Lung (tissue), 13 donors: Measurements from ENCODE around the gene PLAGL1. TPM values are rescaled to one million over a fixed set of nuclear protein-coding genes. Genes with fewer than 3 reads are reported as not detected.

Experiments
- ATAC-seq: fragments of 200-7000 bp; cut with Tn5 transposase; one replicate; pipeline ENCODE4 v1.9.1; 2020; ENCODE audit warnings: moderate number of reproducible peaks; ENCODE audit not compliant: insufficient read depth, low FRiP score
- DNase-seq, 3 donors: peaks; one replicate each; pipeline ENCODE4 v3.0.0-alpha.2; 2013 to 2017
- H3K27ac ChIP-seq, 2 donors: one replicate each; pipeline ENCODE4 v1.5.1; 2013; ENCODE audit warnings: mild to moderate bottlenecking in 2 of 2, moderate library complexity in 2 of 2, control low read depth in 1 of 2, inconsistent platforms in 1 of 2, low read depth in 1 of 2, low read length in 1 of 2
- H3K27me3 ChIP-seq, 3 donors: one replicate each; pipeline ENCODE4 v1.5.1; 2013; ENCODE audit warnings: low read length in 2 of 3; ENCODE audit not compliant: control insufficient read depth in 3 of 3, insufficient read depth in 3 of 3
- H3K36me3 ChIP-seq, 4 donors: one replicate each; pipeline ENCODE4 v1.5.1; 2013; ENCODE audit warnings: low read length in 4 of 4, mild to moderate bottlenecking in 1 of 4, moderate library complexity in 1 of 4; ENCODE audit not compliant: control insufficient read depth in 4 of 4, insufficient read depth in 4 of 4
- H3K4me1 ChIP-seq, 5 donors: one replicate each; pipeline ENCODE4 v1.5.1; 2013; ENCODE audit warnings: low read length in 5 of 5, mild to moderate bottlenecking in 2 of 5, moderate library complexity in 1 of 5; ENCODE audit not compliant: control insufficient read depth in 5 of 5, insufficient read depth in 5 of 5
- H3K4me3 ChIP-seq: one replicate; pipeline ENCODE4 v1.5.1; 2013; ENCODE audit warnings: mild to moderate bottlenecking, control low read depth, moderate library complexity
- H3K9ac ChIP-seq, 2 donors: one replicate each; pipeline ENCODE4 v1.5.1; 2013; ENCODE audit warnings: low read length in 2 of 2, control low read depth in 1 of 2; ENCODE audit not compliant: insufficient read depth in 1 of 2
- H3K9me3 ChIP-seq, 4 donors: one replicate each; pipeline ENCODE4 v1.5.1; 2013; ENCODE audit warnings: low read length in 3 of 4, mild to moderate bottlenecking in 1 of 4, moderate library complexity in 1 of 4; ENCODE audit not compliant: control insufficient read depth in 4 of 4, insufficient read depth in 3 of 4
- CTCF ChIP-seq: IDR thresholded peaks from 2 replicates; pipeline ENCODE4 v1.5.1; 2012; ENCODE audit warnings: mild to moderate bottlenecking; ENCODE audit errors: control extremely low read depth, extremely low read depth
- WGBS, 2 donors: extraction: QIAGEN DNeasy Blood & Tissue Kit; methylation state at CpG; one replicate each; pipeline ENCODE4 v1.1.7; 2013; 5-methylcytosine and 5-hydroxymethylcytosine counted together
- polyA plus RNA-seq, 2 donors: library from polyadenylated mRNA; stranded (reverse); fragments of 200-250 nt; gene quantifications; one replicate each; pipeline ENCODE4 v1.2.1, GENCODE V29; 2013
- small RNA-seq: library from RNA; depleted of rRNA; stranded (forward); fragments of <200 nt; gene quantifications from one replicate; pipeline ENCODE3, GENCODE V24; 2014; ENCODE audit warnings: low replicate concordance
- total RNA-seq, 2 donors: library from RNA; depleted of rRNA in 1 of 2; stranded (reverse); fragments of >200 nt in 1 of 2; gene quantifications; one replicate each; pipeline ENCODE4 v1.2.1, GENCODE V29; 2014 to 2021
- donor health status: control.
- donor health status: control.
- donor health status: Bipolar disorder and iron deficiency.
- donor health status: healthy.
- donor health status: DM: yes; HTN: yes; CAD: no.

PLAGL1 gene
- total and polyA plus RNA-seq, 4 donors: 15.5 to 86.9 (median 29.7) TPM

- no peak for TF ChIP-seq CTCF
- 91 to 98% methylated on average over 1 of the region's 1 CpG for WGBS, 2 donors
Measured at GRCh38 chr6:143894655-143895054, 113.4 kb downstream of the PLAGL1 start.

More at GRCh38 chr6:143894655-143895054, 113.4 kb downstream of the PLAGL1 start:
- Histone ChIP-seq H3K4me1 (peaks cover 0 to 3% (median 0%) of the 10 kb centered on the region in 5 donors), H3K36me3 (no peaks in the 10 kb centered on the region), H3K9ac (no peak overlapping the region), H3K4me3 (no peak overlapping the region), H3K9me3 (no peaks in the 10 kb centered on the region), H3K27ac (no peak overlapping the region), H3K27me3 (no peaks in the 10 kb centered on the region)
- DNase-seq: peak in 1 of 3 donors; percentile 17
- ATAC-seq: no peak

Small RNA genes lying within 50 kb of the gene (small RNA-seq; reads per million reads assigned to genes)
- gene RF02143: not detected

Other genes starting within 250 kb of the PLAGL1 start
- gene LTV1, start 164.9 kb downstream of the PLAGL1 start, total RNA-seq: 10 to 100 TPM; 15.6 to 22.6 TPM
- gene LTV1, start 164.9 kb downstream of the PLAGL1 start, polyA plus RNA-seq: 10 to 100 TPM; 30.2 to 31.9 TPM
- gene ZC2HC1B, start 143.8 kb downstream of the PLAGL1 start, total RNA-seq: under 1 TPM in 1 of 2 donors, not detected in 1; 0.28 TPM
- gene ZC2HC1B, start 143.8 kb downstream of the PLAGL1 start, polyA plus RNA-seq: not detected
- gene SF3B5, start 87.3 kb upstream of the PLAGL1 start, total RNA-seq: 100 to 1,000 TPM in 1 of 2 donors, 10 to 100 TPM in 1; 36.3 to 155 TPM
- gene SF3B5, start 87.3 kb upstream of the PLAGL1 start, polyA plus RNA-seq: 100 to 1,000 TPM; 170 to 251 TPM
- 10 to 100 TPM; 10.6 to 45.4 TPM for gene STX11, start 142.3 kb upstream of the PLAGL1 start, total RNA-seq
- 10 to 100 TPM; 26.0 to 62.7 TPM for gene STX11, start 142.3 kb upstream of the PLAGL1 start, polyA plus RNA-seq